WTC11 (cell line): ENCODE measurements around the gene BAIAP3. TPM values are rescaled to one million over a fixed set of nuclear protein-coding genes. Genes with fewer than 3 reads are reported as not detected.
A peak's percentile ranks its signal among the peaks of the same experiment; 100 is the strongest.

Source experiments
- ATAC-seq: fragments of 200-7000 bp; cut with Tn5 transposase; 2 replicates; pipeline ENCODE4 v1.10.0; 2021; ENCODE audit warnings: mild to moderate bottlenecking, moderate library complexity
- CTCF ChIA-PET: fragments of 300-600 bp; sonication (Branson Sonifier 250); formaldehyde crosslinking; loops from one replicate; lab custom pipeline; 2021; ENCODE audit warnings: antibody characterized with exemption; lab: Charles Lee
- POLR2A ChIA-PET: fragments of 350-600 bp; sonication (Branson Sonifier 250); formaldehyde crosslinking; loops from one replicate; lab custom pipeline; 2021; ENCODE audit warnings: antibody characterized with exemption; lab: Charles Lee
- DNase-seq: peaks from one replicate; pipeline ENCODE4 v3.0.0; 2021; ENCODE audit warnings: low spot score
- H3K27ac Mint-ChIP-seq: 2 replicates; pipeline ENCODE4 v1.8.0; 2021; ENCODE audit warnings: mixed read lengths
- H3K27me3 Mint-ChIP-seq: 2 replicates; pipeline ENCODE4 v1.8.0; 2021; ENCODE audit warnings: low read depth, mild to moderate bottlenecking, moderate library complexity, mixed read lengths
- H3K36me3 Mint-ChIP-seq: 2 replicates; pipeline ENCODE4 v1.8.0; 2021; ENCODE audit warnings: mixed read lengths
- H3K4me1 Mint-ChIP-seq: 2 replicates; pipeline ENCODE4 v1.8.0; 2022; ENCODE audit warnings: mixed read lengths
- H3K4me3 Mint-ChIP-seq: 2 replicates; pipeline ENCODE4 v1.8.0; 2021; ENCODE audit warnings: mild to moderate bottlenecking, moderate library complexity, mixed read lengths
- H3K9me3 Mint-ChIP-seq: 2 replicates; pipeline ENCODE4 v1.8.0; 2021; ENCODE audit warnings: mixed read lengths
- CBFB ChIP-seq: sonication (generic); formaldehyde crosslinking; IDR thresholded peaks from 2 replicates; pipeline ENCODE4 v1.8.1; 2022; ENCODE audit warnings: mild to moderate bottlenecking, low read depth, missing genetic modification reagents
- ETV6 ChIP-seq: sonication (generic); formaldehyde crosslinking; IDR thresholded peaks from 2 replicates; pipeline ENCODE4 v1.8.1; 2022; ENCODE audit warnings: mild to moderate bottlenecking, missing genetic modification reagents
- FOXK1 ChIP-seq: sonication (generic); formaldehyde crosslinking; IDR thresholded peaks from 2 replicates; pipeline ENCODE4 v1.8.0; 2022; ENCODE audit warnings: mild to moderate bottlenecking, moderate library complexity, missing genetic modification reagents
- JUN ChIP-seq: sonication (generic); formaldehyde crosslinking; IDR thresholded peaks from 2 replicates; pipeline ENCODE4 v1.8.0; 2023; ENCODE audit warnings: mild to moderate bottlenecking, missing genetic modification reagents
- MAX ChIP-seq: sonication (generic); formaldehyde crosslinking; IDR thresholded peaks from 2 replicates; pipeline ENCODE4 v1.8.0; 2022; ENCODE audit warnings: mild to moderate bottlenecking, missing genetic modification reagents
- MYBL2 ChIP-seq: sonication (generic); formaldehyde crosslinking; IDR thresholded peaks from 2 replicates; pipeline ENCODE4 v1.8.1; 2023; ENCODE audit warnings: mild to moderate bottlenecking, moderate library complexity, missing genetic modification reagents
- NFE2L1 ChIP-seq: sonication (generic); formaldehyde crosslinking; IDR thresholded peaks from 2 replicates; pipeline ENCODE4 v1.8.1; 2023; ENCODE audit warnings: missing genetic modification reagents
- NFYB ChIP-seq: sonication (generic); formaldehyde crosslinking; conservative IDR thresholded peaks from 2 replicates; pipeline ENCODE4 v1.8.0; 2022; ENCODE audit warnings: low read depth, missing genetic modification reagents
- PRRX2 ChIP-seq: fragments of 250-450 bp; sonication (Bioruptor Pico); IDR thresholded peaks from 2 replicates; pipeline ENCODE4 v1.8.0; 2021; ENCODE audit warnings: mild to moderate bottlenecking
- RELA ChIP-seq: sonication (generic); formaldehyde crosslinking; IDR thresholded peaks from 2 replicates; pipeline ENCODE4 v1.8.1; 2022; ENCODE audit warnings: missing genetic modification reagents, mild to moderate bottlenecking, borderline replicate concordance
- SMAD3 ChIP-seq: sonication (generic); formaldehyde crosslinking; IDR thresholded peaks from 2 replicates; pipeline ENCODE4 v1.8.0; 2022; ENCODE audit warnings: missing genetic modification reagents, mild to moderate bottlenecking, borderline replicate concordance
- SP1 ChIP-seq: sonication (generic); formaldehyde crosslinking; conservative IDR thresholded peaks from 2 replicates; pipeline ENCODE4 v1.8.1; 2022; ENCODE audit warnings: missing genetic modification reagents
- TCF7 ChIP-seq: sonication (generic); formaldehyde crosslinking; IDR thresholded peaks from 2 replicates; pipeline ENCODE4 v1.8.0; 2022; ENCODE audit warnings: mild to moderate bottlenecking, low read depth, missing genetic modification reagents, moderate library complexity
- USF2 ChIP-seq: sonication (generic); formaldehyde crosslinking; IDR thresholded peaks from 2 replicates; pipeline ENCODE4 v1.8.1; 2023; ENCODE audit warnings: mild to moderate bottlenecking, missing genetic modification reagents, moderate library complexity
- ZBTB43 ChIP-seq: sonication (generic); formaldehyde crosslinking; IDR thresholded peaks from 2 replicates; pipeline ENCODE4 v1.8.1; 2023; ENCODE audit warnings: mild to moderate bottlenecking, missing genetic modification reagents
- ZNF232 ChIP-seq: sonication (generic); formaldehyde crosslinking; IDR thresholded peaks from 2 replicates; pipeline ENCODE4 v1.8.0; 2022; ENCODE audit warnings: mild to moderate bottlenecking, missing genetic modification reagents
- ZNF317 ChIP-seq: sonication (generic); formaldehyde crosslinking; IDR thresholded peaks from 2 replicates; pipeline ENCODE4 v1.8.1; 2023; ENCODE audit warnings: low read depth, mild to moderate bottlenecking, moderate library complexity, missing genetic modification reagents, borderline replicate concordance
- ZNF416 ChIP-seq: fragments of 250-450 bp; sonication (Bioruptor Pico); IDR thresholded peaks from 2 replicates; pipeline ENCODE4 v1.9.0; 2021; ENCODE audit warnings: mild to moderate bottlenecking, inconsistent platforms
- ZNF423 ChIP-seq: fragments of 250-450 bp; sonication (Bioruptor Pico); IDR thresholded peaks from 2 replicates; pipeline ENCODE4 v2.1.2; 2022; ENCODE audit warnings: mild to moderate bottlenecking, moderate library complexity
- total RNA-seq: library from RNA; stranded (reverse); gene quantifications from 3 replicates; pipeline ENCODE4 v1.2.3, GENCODE V29; 2021
- TF ChIP-seq, protein P1 (sequence below): sonication (generic); formaldehyde crosslinking; IDR thresholded peaks from 2 replicates; pipeline ENCODE4 v1.8.1; 2023; ENCODE audit warnings: mild to moderate bottlenecking, moderate library complexity, missing genetic modification reagents
- TF ChIP-seq, protein P2 (sequence below): fragments of 250-450 bp; sonication (Bioruptor Pico); IDR thresholded peaks from 2 replicates; pipeline ENCODE4 v1.9.0; 2021; ENCODE audit warnings: moderate library complexity, mild to moderate bottlenecking, inconsistent platforms, borderline replicate concordance

BAIAP3 gene
- total RNA-seq, 1 experiment from 2014 or later = 18.8 TPM

DNA sequence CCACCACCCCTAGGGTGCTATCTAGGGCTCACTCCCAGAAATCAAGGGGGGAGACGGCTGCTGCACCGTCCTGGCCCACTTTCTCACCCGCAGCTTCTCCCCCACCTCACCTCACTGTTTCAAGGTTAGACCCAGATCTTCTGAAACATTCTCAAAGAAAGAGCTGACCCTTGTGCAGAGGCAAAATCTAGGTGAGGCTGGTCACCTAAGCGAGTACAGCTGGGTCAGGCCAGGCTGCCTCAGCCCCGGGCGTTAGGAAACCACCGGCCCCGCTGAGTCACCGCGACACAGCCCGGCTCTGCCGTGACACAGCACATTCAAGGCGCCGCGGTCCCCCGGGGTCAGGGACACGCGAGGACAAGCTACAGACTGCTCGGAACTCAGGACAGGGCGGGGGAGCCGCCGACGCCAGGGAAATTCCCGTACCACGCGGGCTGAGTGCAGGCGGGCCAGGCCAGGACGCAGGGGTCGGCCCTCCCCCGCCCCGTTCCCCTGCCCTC, 45.4 kb downstream of the BAIAP3 start:
- TF ChIP-seq, protein P1, sequence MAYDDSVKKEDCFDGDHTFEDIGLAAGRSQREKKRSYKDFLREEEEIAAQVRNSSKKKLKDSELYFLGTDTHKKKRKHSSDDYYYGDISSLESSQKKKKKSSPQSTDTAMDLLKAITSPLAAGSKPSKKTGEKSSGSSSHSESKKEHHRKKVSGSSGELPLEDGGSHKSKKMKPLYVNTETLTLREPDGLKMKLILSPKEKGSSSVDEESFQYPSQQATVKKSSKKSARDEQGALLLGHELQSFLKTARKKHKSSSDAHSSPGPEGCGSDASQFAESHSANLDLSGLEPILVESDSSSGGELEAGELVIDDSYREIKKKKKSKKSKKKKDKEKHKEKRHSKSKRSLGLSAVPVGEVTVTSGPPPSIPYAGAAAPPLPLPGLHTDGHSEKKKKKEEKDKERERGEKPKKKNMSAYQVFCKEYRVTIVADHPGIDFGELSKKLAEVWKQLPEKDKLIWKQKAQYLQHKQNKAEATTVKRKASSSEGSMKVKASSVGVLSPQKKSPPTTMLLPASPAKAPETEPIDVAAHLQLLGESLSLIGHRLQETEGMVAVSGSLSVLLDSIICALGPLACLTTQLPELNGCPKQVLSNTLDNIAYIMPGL (CRISPR knock-in tag) = no peak
- 0 out of 2 replicates have a peak, but pooled peaks have one; percentile 21 for TF ChIP-seq NFE2L1
- Mint-ChIP-seq H3K4me3 (peak overlapping the region; percentile 83), H3K4me1 (peaks cover 18% of the 10 kb centered on the region), H3K27me3 (no peaks in the 10 kb centered on the region), H3K36me3 (peaks cover 2% of the 10 kb centered on the region; the same call in 1 of the 2 replicates), H3K27ac (peak overlapping the region; percentile 70), H3K9me3 (no peaks in the 10 kb centered on the region)
- ATAC-seq (peak; percentile 14), DNase-seq (peak; percentile 41)
- ChIA-PET CTCF (interaction anchor here (0.6 to 3.1 kb wide), 8 partner anchors 12 to 327 kb away, joined by 3 to 31 read pairs (median 4); no protein-coding TSS in a partner anchor), POLR2A (interaction anchor here (1.2 to 1.4 kb wide), 2 partner anchors 36 to 114 kb away, joined by 3 read pairs; partner anchors contain the start of gene TELO2)

DNA sequence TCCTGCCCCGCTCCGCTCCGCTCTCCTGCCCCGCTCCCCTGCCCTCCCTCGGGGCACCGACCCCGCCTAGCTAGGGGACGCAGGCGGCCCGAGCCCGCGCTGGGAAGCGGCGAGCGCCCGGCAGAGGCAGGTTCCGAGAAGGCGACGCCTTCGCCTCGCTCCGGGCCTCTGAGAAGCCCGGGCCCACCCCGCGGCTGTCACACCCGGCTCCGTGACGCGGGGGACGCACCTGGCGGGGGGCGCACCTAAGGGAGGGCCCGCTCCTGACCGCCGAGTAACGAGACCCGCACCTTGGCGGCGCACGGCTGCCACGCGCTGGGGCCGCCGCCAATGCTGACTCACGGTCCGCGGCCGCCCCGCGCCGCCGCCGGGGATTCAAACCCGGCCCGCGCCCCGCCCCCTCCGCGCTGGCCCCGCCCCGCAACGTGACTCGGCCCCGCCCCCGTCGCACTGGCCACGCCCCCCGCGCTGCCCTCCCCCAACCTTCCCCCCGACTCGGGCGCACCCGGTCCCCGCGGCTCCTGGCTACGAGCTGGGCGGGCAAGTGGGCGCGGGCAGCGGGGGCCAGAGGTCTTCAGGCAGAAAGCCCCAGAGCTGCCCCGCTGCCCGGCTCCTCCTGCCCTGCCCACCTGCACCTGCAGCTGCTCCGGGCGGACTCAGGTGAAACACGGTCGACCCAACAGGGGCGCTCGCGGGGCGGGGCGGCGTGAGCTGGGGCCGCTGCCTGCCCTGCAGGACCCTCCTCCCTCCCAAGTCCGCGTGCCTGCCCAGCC, 46.0 kb downstream of the BAIAP3 start:
- peak; percentile 78 for ATAC-seq
- Mint-ChIP-seq H3K27ac (peak overlapping the region; percentile 90; the same call in 1 of the 2 replicates), H3K4me1 (peaks cover 18% of the 10 kb centered on the region), H3K27me3 (no peaks in the 10 kb centered on the region), H3K9me3 (no peaks in the 10 kb centered on the region), H3K4me3 (peak overlapping the region; percentile 85), H3K36me3 (peaks cover 2% of the 10 kb centered on the region; the same call in 1 of the 2 replicates)
- no peak for TF ChIP-seq PRRX2
- no peak; the same call in 1 of the 2 replicates for TF ChIP-seq RELA (CRISPR knock-in tag)
- TF ChIP-seq ZNF423 (CRISPR knock-in tag) = peak; percentile 18; the same call in 1 of the 2 replicates
- TF ChIP-seq, protein P1 (CRISPR knock-in tag) = peak; percentile 57
- TF ChIP-seq MAX (CRISPR knock-in tag) = peak; percentile 68; the same call in 1 of the 2 replicates
- TF ChIP-seq JUN (CRISPR knock-in tag) = peak; percentile 68
- TF ChIP-seq TCF7 (CRISPR knock-in tag) = no peak
- TF ChIP-seq ETV6 (CRISPR knock-in tag) = peak; percentile 30; the same call in 1 of the 2 replicates
- TF ChIP-seq ZBTB43 (CRISPR knock-in tag) = peak; percentile 42; the same call in 1 of the 2 replicates
- TF ChIP-seq MYBL2 (CRISPR knock-in tag) = 0 out of 2 replicates have a peak, but pooled peaks have one; percentile 17
- TF ChIP-seq ZNF317 (CRISPR knock-in tag) = 0 out of 2 replicates have a peak, but pooled peaks have one; percentile 22
- TF ChIP-seq ZNF232 (CRISPR knock-in tag) = no peak
- peak; percentile 81; the same call in 1 of the 2 replicates for TF ChIP-seq NFE2L1
- TF ChIP-seq ZNF416 (CRISPR knock-in tag) = 0 out of 2 replicates have a peak, but pooled peaks have one; percentile 15
- TF ChIP-seq CBFB (CRISPR knock-in tag) = 0 out of 2 replicates have a peak, but pooled peaks have one; percentile 27
- TF ChIP-seq SMAD3 (CRISPR knock-in tag) = 0 out of 2 replicates have a peak, but pooled peaks have one; percentile 37
- peak; percentile 21; the same call in 1 of the 2 replicates for TF ChIP-seq FOXK1
- peak; percentile 79 for TF ChIP-seq SP1
- TF ChIP-seq, protein P2, sequence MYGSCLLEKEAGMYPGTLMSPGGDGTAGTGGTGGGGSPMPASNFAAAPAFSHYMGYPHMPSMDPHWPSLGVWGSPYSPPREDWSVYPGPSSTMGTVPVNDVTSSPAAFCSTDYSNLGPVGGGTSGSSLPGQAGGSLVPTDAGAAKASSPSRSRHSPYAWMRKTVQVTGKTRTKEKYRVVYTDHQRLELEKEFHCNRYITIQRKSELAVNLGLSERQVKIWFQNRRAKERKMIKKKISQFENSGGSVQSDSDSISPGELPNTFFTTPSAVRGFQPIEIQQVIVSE (CRISPR knock-in tag) = no peak
- peak; percentile 46 for TF ChIP-seq USF2 (CRISPR knock-in tag)
- no peak for TF ChIP-seq NFYB (CRISPR knock-in tag)
- DNase-seq = peak; percentile 79
- ChIA-PET POLR2A (interaction anchor here (1.2 to 1.4 kb wide), 3 partner anchors 28 to 113 kb away, joined by 3 to 12 read pairs (median 3); partner anchors contain the start of gene TELO2), CTCF (interaction anchor here (0.5 to 3.1 kb wide), 17 partner anchors 9 to 658 kb away, joined by 3 to 31 read pairs (median 4); partner anchors contain the start of genes MAPK8IP3 and NPW)
